ENCODE measurements around the gene ERVFRD-1.
A peak's percentile ranks its signal among the peaks of the same experiment; 100 is the strongest.

Gene ERVFRD-1

GRCh38 chr6:11110921-11111768 is at the start of gene ERVFRD-1:
Gene ERVFRD-1 (minus strand): TSS chr6:11111725. CDS start chr6:11105310, 6,415 bp downstream.
- no peak for DNase-seq

GRCh38 chr6:11160199-11160598 is 48.7 kb upstream of the ERVFRD-1 start:
- no peak for DNase-seq

- DNase-seq = no peak
Observed at GRCh38 chr6:11155589-11155988, 44.1 kb upstream of the ERVFRD-1 start.

- DNase-seq = no peak
Observed at GRCh38 chr6:11153447-11153846, 41.9 kb upstream of the ERVFRD-1 start.

GRCh38 chr6:11152581-11152980 is 41.1 kb upstream of the ERVFRD-1 start:
- no peak for DNase-seq

- DNase-seq = no peak
Observed at GRCh38 chr6:11151488-11151887, 40.0 kb upstream of the ERVFRD-1 start.

GRCh38 chr6:11149551-11149950 is 38.0 kb upstream of the ERVFRD-1 start:
- no peak for DNase-seq

GRCh38 chr6:11146117-11146826 is 34.7 kb upstream of the ERVFRD-1 start:
- no peak for DNase-seq

- DNase-seq = peak; percentile 85
Observed at GRCh38 chr6:11144393-11144851, 32.9 kb upstream of the ERVFRD-1 start.

GRCh38 chr6:11143394-11144371 is 32.2 kb upstream of the ERVFRD-1 start:
- peak; percentile 87 for DNase-seq

GRCh38 chr6:11142296-11143027 is 30.9 kb upstream of the ERVFRD-1 start:
- DNase-seq = no peak

- no peak for DNase-seq
Observed at GRCh38 chr6:11141295-11141694, 29.8 kb upstream of the ERVFRD-1 start.

GRCh38 chr6:11140056-11140455 is 28.5 kb upstream of the ERVFRD-1 start:
- no peak for DNase-seq

- no peak for DNase-seq
Observed at GRCh38 chr6:11139051-11139960, 27.8 kb upstream of the ERVFRD-1 start.

GRCh38 chr6:11136809-11137208 is 25.3 kb upstream of the ERVFRD-1 start:
- DNase-seq = no peak

- no peak for DNase-seq
Observed at GRCh38 chr6:11133281-11133680, 21.8 kb upstream of the ERVFRD-1 start.

- DNase-seq = no peak
Observed at GRCh38 chr6:11132194-11132888, 20.8 kb upstream of the ERVFRD-1 start.

GRCh38 chr6:11130605-11131004 is 19.1 kb upstream of the ERVFRD-1 start:
- DNase-seq = no peak

- DNase-seq = no peak
Observed at GRCh38 chr6:11129908-11130565, 18.5 kb upstream of the ERVFRD-1 start.

- DNase-seq = no peak
Observed at GRCh38 chr6:11128608-11129007, 17.1 kb upstream of the ERVFRD-1 start.

Data from islet precursor cell (in vitro differentiated cells).